Cardiac muscle cell (in vitro differentiated cells and primary cell): ENCODE results near the gene BFSP1. TPM values are rescaled to one million over a fixed set of nuclear protein-coding genes. Genes with fewer than 3 reads are reported as not detected.

ENCODE experiments used
- DNase-seq, 2 donors: peaks; one replicate each; pipeline versions ENCODE4 v3.0.0 to v3.0.0-alpha.2; 2010 to 2017; ENCODE audit warnings: low read depth in 1 of 2, low spot score in 1 of 2
- H3K27ac ChIP-seq: fragments of 200-600 bp; sonication (generic); 2 replicates; pipeline ENCODE4 v1.5.1; 2016
- H3K27me3 ChIP-seq: fragments of 200-600 bp; sonication (generic); 2 replicates; pipeline ENCODE4 v1.6.0; 2016; ENCODE audit warnings: control low read depth
- H3K36me3 ChIP-seq: fragments of 200-600 bp; sonication (generic); 2 replicates; pipeline ENCODE4 v1.5.1; 2016; ENCODE audit warnings: control low read depth
- H3K4me1 ChIP-seq: fragments of 200-600 bp; sonication (generic); 2 replicates; pipeline ENCODE4 v1.8.1; 2017; ENCODE audit warnings: low read depth, mild to moderate bottlenecking, mixed run types
- H3K4me3 ChIP-seq: fragments of 200-600 bp; sonication (generic); 2 replicates; pipeline ENCODE4 v1.5.1; 2016; ENCODE audit warnings: mild to moderate bottlenecking
- H3K9me3 ChIP-seq: fragments of 200-600 bp; sonication (generic); 2 replicates; pipeline ENCODE4 v1.5.1; 2017; ENCODE audit warnings: low read depth, mild to moderate bottlenecking, control low read depth
- polyA plus RNA-seq: library from polyadenylated mRNA; unstranded; fragments of >200 nt; fragmentation: Nextera tagmentation; extraction: Ambion mirVana; gene quantifications from 2 replicates; pipeline ENCODE4 v1.2.1, GENCODE V29; 2016
- total RNA-seq: library from RNA; depleted of rRNA; stranded (reverse); fragments of >200 nt; gene quantifications from 2 replicates; pipeline ENCODE4 v1.2.3, GENCODE V29; 2016
- TF ChIP-seq, protein P1 (sequence below): IDR thresholded peaks from 2 replicates; pipeline ENCODE4 v1.5.1; 2012; ENCODE audit warnings: low read depth, mild to moderate bottlenecking, low read length

BFSP1 gene
- total and polyA plus RNA-seq, 2 experiments from 2014 or later = 5.3 to 7.1 TPM

DNA sequence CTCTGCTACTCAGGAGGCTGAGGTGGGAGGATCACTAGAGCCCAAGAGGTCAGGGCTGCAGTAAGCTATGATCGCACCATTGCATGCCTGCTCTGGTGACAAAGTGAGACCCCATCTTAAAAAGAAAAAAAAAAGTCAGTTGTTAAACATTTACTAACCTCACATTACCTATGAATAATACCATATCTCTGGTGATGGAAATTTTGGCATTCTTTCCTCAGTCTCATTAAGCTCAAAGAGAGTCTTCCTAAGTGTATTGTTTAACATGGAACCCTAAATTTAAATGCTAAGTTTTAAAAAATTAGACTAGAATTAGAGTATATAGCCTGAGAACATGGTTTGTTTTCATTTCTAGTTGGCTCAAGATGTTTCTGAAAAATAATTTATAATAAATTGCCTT lies 11.3 kb upstream of the BFSP1 start:
- TF ChIP-seq, protein P1, sequence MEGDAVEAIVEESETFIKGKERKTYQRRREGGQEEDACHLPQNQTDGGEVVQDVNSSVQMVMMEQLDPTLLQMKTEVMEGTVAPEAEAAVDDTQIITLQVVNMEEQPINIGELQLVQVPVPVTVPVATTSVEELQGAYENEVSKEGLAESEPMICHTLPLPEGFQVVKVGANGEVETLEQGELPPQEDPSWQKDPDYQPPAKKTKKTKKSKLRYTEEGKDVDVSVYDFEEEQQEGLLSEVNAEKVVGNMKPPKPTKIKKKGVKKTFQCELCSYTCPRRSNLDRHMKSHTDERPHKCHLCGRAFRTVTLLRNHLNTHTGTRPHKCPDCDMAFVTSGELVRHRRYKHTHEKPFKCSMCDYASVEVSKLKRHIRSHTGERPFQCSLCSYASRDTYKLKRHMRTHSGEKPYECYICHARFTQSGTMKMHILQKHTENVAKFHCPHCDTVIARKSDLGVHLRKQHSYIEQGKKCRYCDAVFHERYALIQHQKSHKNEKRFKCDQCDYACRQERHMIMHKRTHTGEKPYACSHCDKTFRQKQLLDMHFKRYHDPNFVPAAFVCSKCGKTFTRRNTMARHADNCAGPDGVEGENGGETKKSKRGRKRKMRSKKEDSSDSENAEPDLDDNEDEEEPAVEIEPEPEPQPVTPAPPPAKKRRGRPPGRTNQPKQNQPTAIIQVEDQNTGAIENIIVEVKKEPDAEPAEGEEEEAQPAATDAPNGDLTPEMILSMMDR = no peak
- no peak for DNase-seq
- Histone ChIP-seq H3K27me3 (no peaks in the 10 kb centered on the region), H3K27ac (no peak overlapping the region), H3K4me3 (no peak overlapping the region), H3K36me3 (no peaks in the 10 kb centered on the region), H3K4me1 (no peaks in the 10 kb centered on the region), H3K9me3 (no peaks in the 10 kb centered on the region)

DNA sequence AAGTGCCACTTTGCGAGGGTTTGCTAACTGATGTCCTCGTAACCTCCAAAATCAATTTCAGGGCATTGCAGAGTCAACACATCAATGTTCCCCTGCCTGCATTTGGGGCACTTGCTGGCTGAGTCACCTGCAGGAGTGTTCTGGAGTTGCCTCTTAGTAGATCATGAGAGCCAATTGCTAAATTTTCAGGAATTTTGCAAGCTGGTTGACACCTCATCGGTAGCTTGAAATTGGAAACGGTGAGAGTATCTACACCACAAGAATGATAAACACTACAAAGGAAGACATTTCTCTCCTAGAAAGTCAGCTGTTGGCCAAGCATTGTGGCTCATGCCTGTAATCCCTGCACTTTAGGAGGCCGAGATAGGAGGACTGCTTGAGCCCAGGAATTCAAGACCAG lies 10.8 kb upstream of the BFSP1 start:
- TF ChIP-seq, protein P1 = no peak
- H3K27me3 ChIP-seq = no peaks in the 10 kb centered on the region
- H3K36me3 ChIP-seq = no peaks in the 10 kb centered on the region
- H3K4me3 ChIP-seq = no peak overlapping the region
- no peaks in the 10 kb centered on the region for H3K4me1 ChIP-seq
- peak in 1 of 2 donors; percentile 38 for DNase-seq
- no peaks in the 10 kb centered on the region for H3K9me3 ChIP-seq
- H3K27ac ChIP-seq = no peak overlapping the region

DNA sequence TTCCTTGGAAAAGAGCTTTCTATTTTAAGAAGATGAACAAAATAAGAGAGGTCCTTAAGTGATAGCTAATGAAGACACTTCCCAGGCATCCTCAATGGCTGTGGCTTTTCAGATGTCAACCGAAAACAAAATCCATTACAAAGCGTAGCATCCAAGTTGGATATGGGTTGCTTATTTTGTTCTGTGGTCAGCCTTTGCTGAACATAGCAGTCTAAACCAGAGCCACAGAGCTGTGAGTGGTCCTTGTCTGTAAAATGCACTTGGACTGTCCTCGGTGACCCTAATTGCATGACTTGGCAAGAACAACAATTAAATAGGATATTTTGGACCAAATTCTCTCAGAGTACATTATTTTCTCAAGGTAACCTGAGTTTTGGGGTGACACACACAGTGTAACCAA lies 10.4 kb upstream of the BFSP1 start:
- no peaks in the 10 kb centered on the region for H3K27me3 ChIP-seq
- no peaks in the 10 kb centered on the region for H3K9me3 ChIP-seq
- DNase-seq = no peak
- no peak overlapping the region for H3K27ac ChIP-seq
- no peaks in the 10 kb centered on the region for H3K4me1 ChIP-seq
- no peak overlapping the region for H3K4me3 ChIP-seq
- H3K36me3 ChIP-seq = no peaks in the 10 kb centered on the region
- TF ChIP-seq, protein P1 = no peak

DNA sequence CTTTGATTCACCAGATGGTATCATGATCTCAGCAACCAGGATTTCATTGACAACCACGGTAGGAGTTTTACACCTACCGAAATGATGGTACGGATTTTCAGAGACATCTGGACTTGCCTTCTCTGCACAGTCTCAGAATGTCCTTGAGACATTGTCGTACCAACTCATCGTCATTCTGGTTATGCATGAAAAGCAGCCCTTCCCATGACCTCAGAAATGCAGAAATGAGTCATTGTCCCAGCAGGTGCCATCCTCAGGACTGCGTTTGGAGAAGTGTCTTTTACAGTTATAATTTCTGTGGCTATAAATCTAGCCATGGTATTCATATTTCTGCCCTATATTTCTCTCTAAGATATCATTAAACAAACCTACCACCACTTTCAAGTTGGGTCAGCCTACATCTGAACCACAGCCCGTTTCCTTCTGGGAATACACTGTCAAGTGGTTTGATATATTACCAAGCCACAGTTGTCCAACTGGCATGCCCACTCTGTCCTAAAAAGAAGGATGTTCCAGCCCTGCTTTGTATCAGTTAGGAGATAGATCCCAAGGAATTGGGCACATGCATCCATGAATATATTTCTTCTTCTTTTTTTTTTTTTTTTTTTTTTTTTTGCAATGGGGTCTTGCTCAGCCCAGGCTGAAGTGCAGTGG lies 7.5 kb upstream of the BFSP1 start:
- DNase-seq = no peak
- Histone ChIP-seq H3K4me1 (peaks cover 3% of the 10 kb centered on the region), H3K27me3 (no peaks in the 10 kb centered on the region), H3K9me3 (no peaks in the 10 kb centered on the region), H3K27ac (no peak overlapping the region), H3K4me3 (no peak overlapping the region), H3K36me3 (no peaks in the 10 kb centered on the region)
- TF ChIP-seq, protein P1 = no peak

DNA sequence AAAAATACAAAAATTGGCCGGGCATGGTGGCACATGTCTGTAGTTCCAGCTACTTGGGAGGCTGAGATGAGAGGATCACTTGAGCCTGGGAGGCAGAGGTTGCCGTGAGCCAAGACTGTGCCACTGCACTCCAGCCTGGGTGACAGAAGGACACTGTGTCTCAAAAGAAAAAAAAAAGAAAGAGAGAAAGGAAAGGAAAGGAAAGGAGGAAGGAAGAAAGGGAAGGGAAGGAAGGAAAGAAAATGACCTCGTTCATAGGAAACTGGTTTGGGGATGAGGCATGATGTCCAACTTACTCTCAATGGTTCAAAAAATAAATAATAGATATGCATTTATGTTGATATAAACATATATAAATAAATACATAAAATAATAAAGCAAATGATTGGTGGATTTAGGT lies 6.8 kb upstream of the BFSP1 start:
- Histone ChIP-seq H3K4me1 (peaks cover 6% of the 10 kb centered on the region), H3K4me3 (no peak overlapping the region), H3K36me3 (no peaks in the 10 kb centered on the region), H3K9me3 (no peaks in the 10 kb centered on the region), H3K27me3 (no peaks in the 10 kb centered on the region), H3K27ac (no peak overlapping the region)
- TF ChIP-seq, protein P1 = no peak
- DNase-seq = no peak
